HUDEP-2 (cell line): ENCODE data around the gene CTRL.

Source experiments
- DNase-seq, 76 experiments: peaks; one replicate each; lab custom pipeline; 2025; ENCODE audit not compliant: unreplicated experiment in 76 of 76; lab: John Stamatoyannopoulos, UW

CTRL gene

DNA sequence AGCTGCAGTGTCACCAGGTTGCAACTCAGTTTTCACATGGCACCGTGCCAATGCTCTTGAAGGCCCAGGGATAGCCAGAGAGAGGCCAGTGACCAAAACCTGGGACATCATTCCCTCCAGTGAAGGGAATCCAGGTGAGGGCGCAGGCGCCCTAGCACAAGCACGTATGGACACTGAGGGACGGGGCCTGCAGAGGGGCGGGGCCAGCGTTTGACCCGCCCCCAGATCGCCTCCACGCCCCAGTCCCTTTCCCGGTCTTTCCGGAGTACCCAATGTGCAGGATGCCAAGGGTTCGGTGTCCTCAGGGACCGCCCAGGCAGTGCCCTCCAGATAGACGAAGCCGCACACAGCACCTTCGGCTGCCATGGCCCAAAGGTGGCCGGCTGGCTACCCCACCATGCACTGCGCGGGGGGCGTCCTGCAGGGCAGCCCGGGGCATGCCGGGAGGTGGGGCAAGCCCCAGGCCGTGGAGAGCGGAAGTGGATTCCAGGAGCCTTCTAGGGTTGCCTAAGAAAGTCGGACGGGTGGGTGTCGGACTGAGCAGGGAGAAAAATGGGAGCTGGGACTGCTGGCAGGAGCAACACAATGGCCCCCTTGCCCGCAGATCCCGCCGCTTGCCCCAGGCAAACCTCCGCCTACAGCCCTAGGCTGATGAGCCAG lies 32.1 kb upstream of the CTRL start:
- no peak for DNase-seq

DNA sequence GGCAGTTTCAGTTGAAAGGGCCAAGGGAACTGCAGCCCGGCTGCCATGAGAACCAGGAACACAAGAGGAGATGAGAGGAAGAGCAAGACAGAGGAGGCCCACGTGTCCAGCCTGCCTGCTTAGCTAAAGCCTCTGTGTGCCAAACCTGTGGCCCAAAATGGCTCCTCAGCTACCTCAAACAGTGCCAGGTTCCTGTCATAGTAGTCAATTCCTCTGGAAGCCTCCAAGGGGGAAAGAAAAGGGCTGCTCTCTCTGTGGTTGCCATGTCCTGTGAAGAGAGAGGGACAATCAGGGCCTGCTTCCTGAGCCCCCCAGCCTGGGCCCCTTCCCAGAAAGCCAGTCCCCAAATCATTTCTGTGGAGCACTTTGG lies 31.6 kb upstream of the CTRL start:
- no peak for DNase-seq

DNA sequence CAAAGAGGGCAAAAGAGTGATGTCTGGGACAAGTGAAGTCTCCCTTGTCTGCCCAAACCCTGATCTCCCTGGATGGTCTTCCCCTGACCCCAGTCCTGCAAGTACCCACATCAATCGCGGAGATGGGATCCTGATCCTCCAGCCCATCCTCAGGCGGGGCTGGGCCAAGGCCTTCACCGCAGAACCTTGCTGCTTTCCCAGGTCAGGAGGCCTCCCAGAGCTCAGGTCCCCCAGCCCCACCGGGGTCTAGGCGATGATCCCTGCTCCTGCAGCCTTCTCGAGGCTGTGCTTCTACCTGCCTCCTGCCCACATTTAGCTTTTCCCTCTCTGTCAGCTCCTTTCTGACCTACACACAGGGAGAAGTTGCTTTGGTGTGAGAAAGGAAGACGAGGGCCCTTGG lies 30.5 kb upstream of the CTRL start:
- no peak for DNase-seq

DNA sequence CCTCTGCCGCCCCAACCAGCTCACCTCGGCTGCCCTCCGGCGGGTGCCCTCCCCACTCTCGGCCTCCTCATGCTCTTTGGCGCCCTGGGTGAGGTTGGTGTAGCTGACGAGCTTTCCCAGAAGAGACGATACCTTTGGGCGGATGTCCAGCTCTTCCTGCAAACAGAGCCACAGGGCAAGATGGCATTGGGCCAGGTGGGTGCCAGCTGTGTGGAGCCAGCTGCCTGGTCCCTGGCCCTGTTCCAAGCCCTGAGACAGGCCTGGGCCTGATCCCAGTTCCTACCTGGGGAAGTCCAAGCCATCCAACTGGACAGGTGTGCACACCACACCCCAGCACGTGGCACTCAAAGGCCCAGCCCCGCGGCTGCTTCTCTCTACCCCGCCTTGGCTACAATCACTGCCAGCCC lies 29.9 kb upstream of the CTRL start:
- no peak for DNase-seq

DNA sequence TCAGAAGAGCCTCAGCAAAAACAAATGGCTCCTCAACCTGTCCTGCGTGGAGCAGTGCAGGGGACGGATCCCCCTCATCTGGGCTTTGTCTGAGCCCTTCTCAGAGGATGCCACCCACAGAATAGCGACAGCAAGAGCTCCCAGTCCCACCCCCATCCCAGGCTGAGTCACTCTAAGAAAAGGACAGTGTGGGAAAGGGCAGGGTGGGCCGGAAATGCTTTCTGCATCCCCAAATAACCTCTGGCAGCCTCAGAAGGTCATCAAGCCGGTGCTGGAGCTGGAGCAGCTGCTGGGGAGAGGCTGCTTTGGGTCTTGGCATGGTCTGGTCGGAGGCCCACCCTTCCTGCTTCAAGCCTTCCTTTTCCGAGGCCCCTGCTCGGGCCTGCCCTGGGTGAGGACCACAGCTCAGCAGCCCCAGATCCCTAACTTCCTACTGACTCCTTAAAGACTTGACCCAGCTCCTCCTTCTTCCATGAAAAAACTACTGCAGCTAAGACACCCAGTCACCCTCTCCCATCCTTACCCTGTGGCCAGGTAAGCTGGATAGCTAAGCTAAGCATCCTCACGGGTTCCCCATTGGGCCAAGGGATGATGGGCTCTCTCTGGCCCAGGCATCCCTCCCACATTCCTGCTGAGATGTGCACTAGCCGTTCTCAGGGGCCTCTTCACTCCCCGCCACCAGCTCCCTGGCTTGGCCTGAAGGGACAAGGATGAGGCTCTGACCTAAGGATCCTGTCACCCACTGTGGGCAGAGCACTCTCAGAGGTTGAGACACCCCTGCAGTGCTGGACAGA lies 28.1 kb upstream of the CTRL start:
- no peak for DNase-seq

DNA sequence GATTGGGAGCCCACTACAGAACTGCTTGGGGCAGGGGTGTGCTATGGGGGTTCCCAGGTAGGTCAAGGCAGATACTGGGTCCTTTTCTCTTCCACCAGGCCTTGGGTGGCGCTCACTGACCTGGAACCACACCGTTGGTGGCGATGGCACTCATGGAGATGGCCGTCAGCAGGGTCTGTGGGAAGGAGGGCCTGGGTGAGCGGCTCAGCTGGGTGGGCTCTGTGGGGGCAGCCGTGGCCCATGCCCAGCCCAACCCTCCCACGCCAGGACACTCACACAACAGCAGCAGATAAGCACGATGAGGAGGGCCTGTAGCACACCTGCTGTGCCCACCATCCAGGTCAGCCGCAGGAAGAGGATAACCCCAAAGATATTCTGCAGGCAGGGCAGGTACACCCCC lies 26.0 kb upstream of the CTRL start:
- DNase-seq = no peak

DNA sequence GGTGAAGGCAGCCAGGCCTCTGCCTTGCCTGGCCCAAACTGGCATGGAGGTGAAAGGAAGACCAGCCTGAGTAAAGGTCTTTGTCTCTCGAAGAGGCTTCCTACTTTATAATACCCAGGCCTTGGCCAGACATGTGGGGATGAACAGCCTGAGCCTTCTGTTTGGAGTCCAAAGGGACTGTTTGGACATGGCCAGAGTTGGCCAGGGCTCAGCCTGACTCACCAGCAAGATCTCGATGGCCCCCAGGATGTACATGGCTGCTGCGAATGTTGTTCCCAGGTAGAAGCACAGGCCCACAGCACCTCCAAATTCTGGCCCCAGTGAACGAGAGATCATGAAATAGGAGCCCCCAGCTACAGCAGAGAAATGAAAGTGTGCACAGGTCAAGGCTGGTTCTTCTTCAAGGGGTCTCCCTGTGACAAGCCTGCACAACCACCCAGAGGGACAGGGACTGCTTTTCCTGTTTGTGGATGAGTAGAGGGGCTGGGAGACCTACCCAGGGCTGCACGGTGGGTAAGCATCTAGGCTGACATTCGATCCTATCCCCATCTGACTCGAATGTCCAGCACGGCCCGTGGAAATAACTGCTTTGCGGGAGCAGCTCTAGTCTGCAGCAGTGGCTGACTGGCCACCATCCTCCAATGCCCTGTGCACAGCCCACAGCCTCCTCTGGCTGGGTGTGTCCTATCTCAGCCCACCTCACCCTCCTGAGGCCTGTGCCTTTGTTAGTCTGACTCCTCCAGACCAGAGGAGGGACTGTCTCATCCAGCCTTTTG lies 22.9 kb upstream of the CTRL start:
- DNase-seq = no peak

DNA sequence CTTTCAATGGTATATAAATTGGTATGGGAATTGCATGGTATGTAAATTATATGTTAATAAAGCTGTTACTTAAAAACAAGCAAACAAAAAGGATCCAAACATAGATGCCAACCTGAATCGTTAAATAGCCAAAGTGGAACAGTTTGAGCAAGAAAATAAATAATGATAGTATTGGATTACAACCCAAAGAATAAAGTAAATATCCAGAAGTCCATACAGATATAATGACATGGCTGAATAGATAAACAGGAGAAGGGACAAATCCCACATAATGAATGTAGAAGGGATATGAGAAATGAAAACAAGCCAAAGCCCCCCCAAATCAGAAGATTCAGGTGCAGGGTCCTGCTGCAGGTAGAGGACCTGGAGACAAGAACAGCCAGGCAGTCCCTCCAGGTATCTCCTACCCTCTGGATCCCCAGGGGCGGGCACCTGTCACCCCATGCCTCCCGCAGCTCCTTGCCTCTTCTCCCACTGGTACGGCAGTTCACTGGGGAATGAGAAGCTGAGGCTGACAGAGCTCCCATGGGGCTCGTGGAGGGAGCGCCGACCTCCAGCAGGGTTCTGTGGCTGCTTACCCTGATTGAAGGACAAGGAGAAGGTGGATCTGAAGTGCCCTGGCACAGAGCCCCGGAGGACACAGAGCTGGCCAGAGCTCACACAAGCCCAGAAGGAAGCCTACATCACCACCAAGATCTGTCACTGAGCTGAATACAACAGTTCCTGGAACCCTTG lies 22.1 kb upstream of the CTRL start:
- DNase-seq = no peak

DNA sequence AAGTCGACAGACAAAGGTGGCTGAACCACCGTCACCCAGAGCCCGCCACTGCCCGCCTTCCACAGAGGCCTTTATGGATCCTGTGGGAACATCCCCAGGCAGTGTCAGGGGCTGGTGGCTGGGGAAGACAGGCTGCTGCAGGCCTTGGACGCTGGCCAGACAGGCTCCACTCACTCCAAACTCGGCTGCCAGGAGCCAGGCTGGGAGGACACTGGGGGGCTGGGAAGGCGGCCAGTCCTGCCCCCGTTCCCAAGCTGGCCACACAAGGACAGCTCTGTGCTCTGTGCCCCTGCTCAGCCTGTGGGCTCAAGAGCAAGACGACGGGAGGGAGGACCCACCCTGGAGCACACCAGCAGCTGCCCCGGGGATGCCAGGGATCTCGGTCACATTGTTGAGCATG lies 19.8 kb upstream of the CTRL start:
- no peak for DNase-seq

DNA sequence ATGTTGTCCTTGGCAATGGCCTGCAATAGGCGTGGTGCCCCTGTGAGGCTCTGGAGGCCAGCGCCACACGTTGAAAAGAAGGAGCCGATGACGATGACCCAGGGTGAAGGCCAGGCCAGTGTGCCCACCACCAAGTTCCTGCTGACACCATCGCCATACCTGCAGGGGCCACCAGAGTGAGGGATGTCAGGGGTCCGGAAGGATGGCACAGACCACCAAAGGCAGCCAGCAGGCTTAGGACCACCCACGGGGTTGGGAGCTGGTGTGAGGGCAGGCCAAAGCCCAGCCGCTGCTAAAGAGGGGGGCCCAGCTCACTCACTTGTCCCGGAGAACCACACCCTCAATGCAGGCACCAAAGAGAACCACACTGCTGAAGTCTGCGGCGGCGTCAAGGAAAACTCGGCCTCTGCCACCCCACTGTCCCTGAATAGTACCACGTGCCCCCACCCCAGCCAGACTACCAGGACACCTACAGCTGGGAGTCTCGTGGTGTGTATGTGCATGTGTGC lies 18.7 kb upstream of the CTRL start:
- DNase-seq = no peak

DNA sequence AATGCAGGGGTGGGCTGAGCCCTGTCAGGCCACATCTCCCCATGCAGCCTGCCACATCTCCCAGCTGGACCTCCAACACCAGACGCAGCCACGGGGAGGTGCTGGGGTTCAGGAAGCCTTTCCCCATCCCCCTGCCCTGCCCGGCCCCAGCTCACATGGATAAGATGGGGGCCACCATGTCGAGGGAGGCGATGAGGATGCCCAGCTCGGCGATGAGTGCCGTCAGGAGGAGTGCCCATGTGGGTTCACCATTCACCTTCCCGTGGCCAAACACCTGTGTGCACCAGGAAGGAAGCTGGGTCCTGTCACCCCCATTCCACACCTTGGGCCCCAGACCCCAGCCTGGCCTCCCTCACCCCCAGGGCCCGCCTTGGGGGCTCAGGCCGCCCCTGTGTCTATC lies 18.0 kb upstream of the CTRL start:
- DNase-seq = no peak

DNA sequence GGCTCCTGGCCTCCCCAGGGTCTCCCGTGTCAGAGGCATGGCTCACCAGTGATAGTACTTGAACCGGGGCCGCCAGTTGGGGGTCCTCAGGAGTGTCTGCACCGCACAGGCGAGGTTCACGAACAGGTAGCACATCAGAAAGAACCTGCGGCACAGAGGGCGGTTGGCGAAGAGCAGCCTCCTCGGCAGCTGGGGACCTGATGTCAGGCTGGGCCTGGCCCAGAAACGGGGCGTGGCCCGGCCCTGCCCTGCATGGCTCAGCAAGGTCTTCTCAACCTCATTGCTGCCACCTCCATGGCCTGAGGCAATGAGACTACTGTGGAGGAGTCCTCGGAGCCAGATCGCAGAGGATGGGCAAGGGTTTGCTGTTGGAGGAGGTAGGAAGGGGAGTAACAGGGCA lies 16.4 kb upstream of the CTRL start:
- DNase-seq = peak in 12 of 76 experiments; percentile 8 to 40 (median 18)

DNA sequence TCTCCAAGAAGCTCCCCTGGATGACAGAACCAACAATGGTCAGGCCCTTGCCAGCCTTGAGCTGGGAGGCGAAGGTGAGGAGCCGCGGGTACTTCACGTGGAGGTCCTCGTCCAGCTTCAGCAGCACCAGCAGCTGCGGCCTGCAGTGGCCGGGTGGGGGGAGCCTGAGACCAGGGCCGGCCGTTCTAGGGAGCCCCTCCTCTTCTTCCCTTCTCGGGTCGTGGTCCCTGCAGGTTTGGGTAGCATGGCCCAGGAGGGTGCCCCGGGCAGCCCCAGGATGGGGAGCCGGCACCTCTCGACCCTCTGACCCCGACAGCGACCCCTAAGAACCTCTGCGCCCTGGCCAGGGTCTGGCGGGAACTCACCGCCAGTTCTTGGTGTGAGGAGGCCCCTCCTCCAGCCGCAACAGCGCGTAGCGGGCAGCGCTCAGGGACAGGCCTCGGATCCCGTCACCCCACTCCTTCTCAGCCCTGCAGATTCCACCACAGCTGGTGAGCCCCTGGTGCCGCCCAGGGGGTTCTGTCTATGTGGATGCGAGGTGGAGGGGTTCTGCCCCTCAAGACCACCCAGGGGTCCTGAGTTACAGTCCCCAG lies 15.4 kb upstream of the CTRL start:
- DNase-seq = no peak

DNA sequence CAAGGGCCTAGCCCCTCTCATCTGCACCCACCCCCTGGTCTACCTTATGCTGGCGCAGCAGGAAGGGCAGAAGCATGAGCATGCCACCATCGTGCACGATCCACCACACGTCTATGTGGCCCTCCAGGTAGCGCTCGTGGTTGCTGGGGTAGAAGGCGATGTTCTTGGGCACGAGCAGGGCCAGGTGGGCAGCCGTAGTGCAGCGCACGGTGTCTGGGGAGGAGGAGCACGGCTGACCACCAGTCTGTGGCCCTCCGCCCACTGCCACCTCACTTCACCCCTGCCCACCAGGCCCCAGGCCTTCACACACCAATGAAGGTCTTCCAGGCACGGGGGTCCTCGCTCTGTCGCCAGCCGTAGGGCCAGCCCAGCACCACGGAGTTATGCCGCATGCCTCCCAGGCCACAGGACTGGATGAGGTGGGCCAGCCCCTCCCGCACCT lies 14.5 kb upstream of the CTRL start:
- DNase-seq = no peak

DNA sequence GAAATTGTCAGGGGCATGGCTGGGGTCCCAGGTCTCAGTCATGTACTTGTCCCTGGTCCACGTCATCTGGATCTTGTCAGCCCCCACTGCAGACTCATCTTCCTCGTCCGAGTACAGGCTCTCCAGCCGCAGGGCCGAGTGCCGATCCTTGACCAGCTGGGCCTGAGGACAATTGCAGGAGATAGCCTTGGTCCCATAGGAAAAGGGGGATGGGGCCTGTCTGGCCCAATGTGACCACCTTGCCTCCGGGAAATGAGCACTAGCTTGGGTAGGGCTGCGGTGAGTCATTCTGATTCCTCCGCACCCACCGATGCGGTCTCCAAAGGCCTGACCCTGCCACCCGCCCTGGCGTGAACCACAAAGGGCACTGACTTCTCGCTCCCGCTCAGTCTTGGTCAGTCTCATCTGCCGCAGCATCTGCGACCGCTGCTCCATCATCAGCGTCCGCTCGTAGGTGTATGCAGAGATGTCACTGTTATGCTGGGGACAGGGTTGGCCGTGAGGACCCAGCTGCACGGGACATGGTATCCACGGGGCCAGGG lies 13.8 kb upstream of the CTRL start:
- DNase-seq = no peak

DNA sequence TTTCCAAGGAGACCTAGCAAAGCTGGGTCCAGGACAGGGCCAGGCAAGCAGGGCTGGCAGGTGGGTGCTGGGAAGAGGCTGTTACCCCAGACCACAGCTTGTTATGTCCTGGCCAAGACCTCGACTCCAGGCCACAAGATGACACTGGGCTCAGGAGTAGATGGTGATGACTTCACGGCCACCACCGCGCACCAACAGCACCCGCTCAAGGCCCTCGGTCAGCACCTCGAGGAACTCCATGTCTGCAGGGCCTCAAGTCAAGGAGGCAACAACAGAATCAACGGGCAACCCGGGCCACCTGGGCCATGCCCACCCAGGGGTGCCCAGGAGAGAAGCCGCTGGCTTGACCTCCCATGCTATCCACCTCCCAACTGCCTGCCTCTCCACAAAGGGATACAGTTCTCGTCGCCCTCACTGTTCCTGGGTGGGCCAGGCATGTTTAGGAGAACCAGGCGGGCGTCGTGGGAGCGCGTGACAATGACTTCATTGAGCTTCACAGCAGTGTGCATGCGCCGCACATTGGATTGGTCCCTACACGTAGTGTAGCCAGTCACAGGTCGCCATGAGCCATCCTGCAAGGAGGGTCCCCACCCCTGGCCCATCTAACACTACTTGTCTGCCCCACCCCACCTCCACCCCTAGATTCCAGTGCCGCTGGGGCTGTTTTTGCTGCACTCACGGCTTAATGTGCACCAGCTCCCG lies 13.2 kb upstream of the CTRL start:
- no peak for DNase-seq

DNA sequence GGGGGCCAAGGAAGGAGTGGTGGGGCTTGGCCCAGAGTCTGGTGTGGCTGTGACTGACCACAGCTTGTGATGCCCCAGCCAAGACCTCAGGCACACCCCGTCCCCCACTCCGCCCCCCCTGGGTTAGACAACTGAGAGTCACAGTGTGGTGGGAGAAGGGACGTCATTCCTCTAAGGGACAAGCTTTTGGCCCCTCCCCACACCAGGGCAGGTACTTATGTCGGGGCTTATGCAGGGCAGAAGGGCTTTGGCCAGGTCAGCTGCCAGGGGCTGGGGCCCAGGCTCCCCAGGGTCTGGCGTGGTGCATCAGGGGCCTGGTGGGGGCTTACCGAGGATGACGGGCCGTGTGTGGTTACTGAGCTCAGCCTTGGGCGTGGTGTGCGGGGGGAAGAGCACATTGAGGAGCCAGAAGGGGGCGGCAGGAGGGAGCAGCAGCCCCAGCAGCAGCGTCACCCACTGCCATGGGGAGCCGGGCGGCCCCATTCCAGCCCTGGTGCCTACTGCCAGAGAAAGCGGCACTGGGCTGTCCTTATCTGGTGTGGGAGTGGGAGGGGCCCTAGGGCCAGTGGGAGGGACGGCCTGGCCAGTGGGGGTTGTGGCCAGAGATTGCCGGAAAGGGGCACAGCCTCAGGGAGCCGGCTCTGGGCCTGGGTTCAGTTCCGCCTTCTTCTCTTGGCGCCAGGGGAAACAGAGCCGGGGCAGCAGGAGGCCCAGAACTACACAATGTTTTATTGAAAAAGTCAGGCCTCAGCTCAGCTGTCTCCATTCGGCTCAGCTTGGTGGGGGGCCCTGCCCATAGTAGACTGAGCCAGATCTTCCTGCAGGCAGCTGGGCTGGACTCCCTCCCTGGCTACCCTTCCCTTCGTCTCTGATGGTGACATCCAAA lies 12.2 kb upstream of the CTRL start, which contains the start of gene LCAT:
LCAT (minus strand) TSS at position 502 of the 886 bp plus-strand sequence; CDS start at position 483, 19 bp downstream.
- DNase-seq = peak in 13 of 76 experiments; percentile 11 to 69 (median 50)

DNA sequence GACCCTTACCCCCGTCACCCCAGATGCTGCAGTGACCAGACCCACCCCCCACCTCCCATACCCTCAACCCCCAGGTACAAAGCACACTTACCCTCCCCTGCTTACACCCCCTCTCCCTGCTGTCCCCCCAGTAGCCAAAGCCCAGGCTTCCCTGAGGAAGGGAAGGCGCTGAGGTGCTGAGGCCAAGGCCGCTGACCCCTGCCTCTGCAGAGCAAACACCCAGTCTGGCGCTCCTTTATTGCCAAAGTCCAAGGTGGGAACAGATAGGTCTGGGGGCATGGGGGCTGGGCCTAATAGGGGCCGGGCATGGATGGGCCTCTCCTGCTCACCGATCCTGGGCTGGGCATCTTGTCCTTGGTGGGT lies 11.6 kb upstream of the CTRL start:
- DNase-seq = no peak
